ENCODE measurements around the gene ADRA2A.
A peak's percentile ranks its signal among the peaks of the same experiment; 100 is the strongest.

- TF ChIP-seq, protein P1, sequence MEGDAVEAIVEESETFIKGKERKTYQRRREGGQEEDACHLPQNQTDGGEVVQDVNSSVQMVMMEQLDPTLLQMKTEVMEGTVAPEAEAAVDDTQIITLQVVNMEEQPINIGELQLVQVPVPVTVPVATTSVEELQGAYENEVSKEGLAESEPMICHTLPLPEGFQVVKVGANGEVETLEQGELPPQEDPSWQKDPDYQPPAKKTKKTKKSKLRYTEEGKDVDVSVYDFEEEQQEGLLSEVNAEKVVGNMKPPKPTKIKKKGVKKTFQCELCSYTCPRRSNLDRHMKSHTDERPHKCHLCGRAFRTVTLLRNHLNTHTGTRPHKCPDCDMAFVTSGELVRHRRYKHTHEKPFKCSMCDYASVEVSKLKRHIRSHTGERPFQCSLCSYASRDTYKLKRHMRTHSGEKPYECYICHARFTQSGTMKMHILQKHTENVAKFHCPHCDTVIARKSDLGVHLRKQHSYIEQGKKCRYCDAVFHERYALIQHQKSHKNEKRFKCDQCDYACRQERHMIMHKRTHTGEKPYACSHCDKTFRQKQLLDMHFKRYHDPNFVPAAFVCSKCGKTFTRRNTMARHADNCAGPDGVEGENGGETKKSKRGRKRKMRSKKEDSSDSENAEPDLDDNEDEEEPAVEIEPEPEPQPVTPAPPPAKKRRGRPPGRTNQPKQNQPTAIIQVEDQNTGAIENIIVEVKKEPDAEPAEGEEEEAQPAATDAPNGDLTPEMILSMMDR (IDR thresholded peaks at IDR 0.05): peak in 1 of 6 experiments; percentile 13
- no peak for TF ChIP-seq POLR2A (IDR thresholded peaks at IDR 0.05)
Measured at GRCh38 chr10:111037858-111038257, 39.0 kb upstream of the ADRA2A start.
